Occipital lobe (tissue), 2 donors: ENCODE results near the gene CST3. TPM values are rescaled to one million over a fixed set of nuclear protein-coding genes. Genes with fewer than 3 reads are reported as not detected.

Source experiments
- DNase-seq: peaks from one replicate; lab custom pipeline; 2025; lab: John Stamatoyannopoulos, UW
- total RNA-seq: library from RNA; depleted of rRNA; stranded (reverse); fragments of >200 nt; gene quantifications from one replicate; pipeline ENCODE4 v1.2.3, GENCODE V29; 2014

Gene CST3
- total RNA-seq, 1 donor from 2014 or later, result 104 TPM

DNA sequence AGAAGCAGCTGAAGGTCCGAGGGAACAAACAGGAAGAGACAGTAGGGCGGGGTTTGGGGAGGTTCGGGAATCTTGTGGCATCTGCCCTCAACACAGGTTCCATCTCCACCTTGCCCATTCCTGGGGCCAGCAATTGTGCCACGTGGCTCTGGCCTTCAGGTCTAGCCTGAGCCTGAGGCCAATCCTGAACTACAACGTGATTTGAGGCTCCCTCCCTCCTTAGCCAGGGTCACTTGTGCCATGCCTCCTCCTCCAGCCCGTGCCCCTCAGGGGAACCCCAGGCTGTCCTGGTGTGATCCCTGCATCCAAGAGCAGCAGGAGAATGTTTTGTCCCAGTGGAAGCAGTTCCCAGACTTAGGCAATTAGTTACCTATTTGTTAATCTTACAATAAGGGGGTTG lies 35.1 kb downstream of the CST3 start:
- DNase-seq, result no peak

- no peak for DNase-seq
These were observed 35.5 kb downstream of the CST3 start for GRCh38 chr20:23602241-23602640.

GRCh38 chr20:23601715-23602114 lies 36.0 kb downstream of the CST3 start:
- DNase-seq, result no peak

DNA sequence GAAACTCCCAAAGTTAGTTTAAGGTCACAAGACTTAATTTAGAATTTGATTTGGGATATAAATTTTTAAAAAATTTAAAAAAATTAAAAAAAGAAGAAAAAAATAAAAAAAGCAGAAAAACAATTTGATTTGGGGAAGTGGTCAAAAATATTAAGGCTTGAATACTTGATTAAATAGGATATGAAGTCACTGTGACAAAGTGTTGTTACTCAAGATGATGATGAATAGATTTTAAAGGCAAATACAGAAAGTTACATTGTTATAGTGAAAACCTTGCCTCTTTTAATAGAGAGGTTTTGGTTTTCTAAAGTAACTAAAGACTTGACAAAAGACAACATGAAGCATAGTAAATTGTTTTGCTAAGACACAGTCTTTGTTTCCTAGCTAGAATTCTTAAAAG lies 39.3 kb downstream of the CST3 start:
- no peak for DNase-seq

DNA sequence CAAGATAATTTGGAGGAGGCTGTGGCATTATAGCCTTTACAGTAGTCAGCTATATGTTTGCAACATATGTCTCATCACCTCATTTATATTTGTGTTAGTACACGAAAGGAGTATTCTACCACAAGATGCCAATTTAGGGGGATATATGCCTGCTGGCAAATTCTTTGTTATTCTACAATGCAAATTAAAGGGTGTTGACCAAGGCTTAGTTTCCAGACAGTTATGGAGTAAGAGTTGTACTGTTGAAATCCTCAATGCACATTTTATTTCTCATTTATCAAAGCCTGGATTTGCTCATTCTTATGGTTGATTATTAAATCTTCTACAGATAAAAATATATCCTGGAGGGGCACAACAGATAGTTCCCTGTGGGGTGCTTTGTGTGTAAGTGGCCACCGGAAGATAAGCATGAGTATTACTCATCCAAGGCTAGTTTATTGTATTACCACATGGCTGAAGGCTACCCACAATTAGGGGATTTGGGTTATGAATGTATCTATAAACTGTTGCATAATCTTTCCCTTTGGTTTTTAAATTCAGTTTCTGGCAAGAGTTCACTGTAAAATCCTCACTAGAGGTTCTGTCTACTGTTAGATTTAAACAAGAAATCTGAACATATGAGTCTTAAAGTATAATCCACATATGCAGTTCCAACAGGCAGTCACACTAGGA lies 41.0 kb downstream of the CST3 start:
- no peak for DNase-seq

GRCh38 chr20:23595941-23596340 lies 41.8 kb downstream of the CST3 start:
- DNase-seq, result no peak

- no peak for DNase-seq
These were observed 49.0 kb downstream of the CST3 start for GRCh38 chr20:23588434-23589403.

GRCh38 chr20:23587631-23588030 lies 50.1 kb downstream of the CST3 start:
- no peak for DNase-seq

DNA sequence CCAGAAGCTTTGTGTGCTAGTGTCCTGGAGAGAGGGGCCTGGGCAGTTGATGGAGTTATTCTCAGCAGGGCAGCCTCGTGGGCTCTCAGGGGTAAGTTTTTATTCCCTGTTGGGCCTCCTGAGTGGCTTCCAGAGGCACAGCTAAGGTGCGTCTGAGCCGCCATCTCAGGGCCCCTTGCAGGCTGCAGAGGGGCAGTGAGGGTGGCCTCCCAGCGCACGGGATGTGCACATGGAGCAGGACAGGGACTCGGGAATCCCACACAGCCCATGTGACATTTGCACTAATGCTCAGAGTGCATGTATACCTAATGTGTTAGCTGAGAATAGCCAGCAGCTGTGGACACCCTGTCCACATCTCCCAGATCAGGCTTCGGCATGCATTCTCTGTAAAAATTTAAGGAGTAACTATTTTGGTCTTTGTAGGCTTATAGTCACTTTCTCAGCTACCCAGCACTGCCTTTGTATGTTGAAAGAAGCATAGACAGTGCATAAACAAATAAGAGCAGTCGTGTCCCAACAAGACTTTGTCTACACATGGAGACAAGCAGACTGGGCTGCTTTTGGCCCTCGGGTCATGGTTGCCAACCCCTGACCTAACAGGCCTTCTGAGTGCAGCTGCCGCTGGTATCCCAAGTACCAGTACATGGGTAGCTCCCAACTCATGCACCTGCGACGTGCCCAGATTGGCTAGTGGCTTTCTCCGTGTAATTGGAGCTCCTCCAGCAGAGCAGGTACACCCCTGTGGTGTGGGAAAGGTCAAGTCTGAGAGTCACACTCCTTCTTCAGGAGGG lies 50.8 kb downstream of the CST3 start:
- no peak for DNase-seq

DNA sequence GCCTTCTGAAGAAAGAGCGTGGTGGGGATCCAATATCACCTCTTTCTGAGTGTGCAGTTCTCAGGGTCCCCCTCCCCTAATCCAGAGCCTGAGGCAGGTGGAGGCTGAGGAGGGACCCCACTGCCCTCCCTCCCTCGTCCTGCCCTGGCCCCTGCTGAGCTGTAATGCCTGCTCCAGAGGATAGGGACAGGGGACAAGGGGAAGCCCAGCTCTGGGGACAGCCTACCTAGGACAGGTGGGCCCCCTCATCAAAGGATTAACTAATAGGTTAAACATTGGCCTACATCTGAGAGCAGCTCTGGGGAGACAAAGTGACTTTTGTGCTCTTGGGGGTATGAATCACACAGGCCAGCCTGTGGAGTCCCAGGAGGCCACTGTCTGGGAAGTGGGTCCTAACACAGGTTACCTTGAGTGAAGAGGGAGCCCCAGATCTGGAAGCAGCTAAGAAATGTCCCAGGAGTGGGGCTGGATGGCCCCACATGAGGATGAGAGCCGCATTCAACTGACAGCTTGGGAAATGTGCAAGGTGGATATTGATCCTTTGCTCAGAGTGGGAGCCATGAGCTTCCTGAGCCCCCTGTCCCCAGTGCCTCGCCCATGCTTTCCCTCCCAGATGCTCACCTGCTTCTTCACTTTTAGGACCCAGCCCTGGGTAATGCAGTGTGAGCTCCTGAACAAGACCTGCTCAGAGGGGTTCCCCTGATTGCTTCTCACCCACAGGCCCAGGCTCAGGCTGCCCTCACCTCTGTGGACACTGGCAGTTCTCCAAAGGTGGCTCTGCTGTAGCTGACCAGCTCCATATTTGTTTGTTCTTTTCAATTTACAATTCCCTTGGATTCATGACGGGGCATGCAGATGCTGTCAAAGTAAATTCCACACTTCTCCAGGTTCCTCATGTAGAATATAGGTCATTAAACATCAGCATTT lies 51.7 kb downstream of the CST3 start:
- no peak for DNase-seq

- no peak for DNase-seq
These were observed 52.3 kb downstream of the CST3 start for GRCh38 chr20:23585449-23585807.

GRCh38 chr20:23584434-23585199 lies 53.1 kb downstream of the CST3 start:
- no peak for DNase-seq

Other genes starting within 250 kb of the CST3 start
- 96.5 TPM for gene NAPB, start 216.5 kb downstream of the CST3 start, total RNA-seq
- not detected for gene CSTL1, start 198.3 kb downstream of the CST3 start, total RNA-seq
- not detected for gene CST11, start 185.1 kb downstream of the CST3 start, total RNA-seq
- not detected for gene CST8, start 146.8 kb downstream of the CST3 start, total RNA-seq
- gene CST9L, start 69.5 kb downstream of the CST3 start, total RNA-seq, result not detected
- gene CST9, start 32.0 kb downstream of the CST3 start, total RNA-seq, result not detected
- gene CST4, start 51.1 kb upstream of the CST3 start, total RNA-seq, result not detected
- not detected for gene CST1, start 113.0 kb upstream of the CST3 start, total RNA-seq
- gene CST2, start 188.8 kb upstream of the CST3 start, total RNA-seq, result not detected
- gene CST5, start 241.8 kb upstream of the CST3 start, total RNA-seq, result not detected